Stimulated activated CD4-positive, alpha-beta T cell treated with anti-CD3 and anti-CD28 coated beads, Interleukin-1b, Interleukin-23, amount 100 ng/mL, for 4 hours (primary cell): ENCODE measurements around the gene TMEM222.
A peak's percentile ranks its signal among the peaks of the same experiment; 100 is the strongest.
"Not testable (repeated sequence)": the region's sequence is repeated elsewhere in the genome, so short reads cannot be mapped to it uniquely, and the experiment has no call there.

ENCODE experiments used
- DNase-seq, 2 donors: peaks; one replicate each; pipeline ENCODE4 v3.0.0-alpha.2; 2020; ENCODE audit warnings: low read depth in 2 of 2

TMEM222 gene

DNA sequence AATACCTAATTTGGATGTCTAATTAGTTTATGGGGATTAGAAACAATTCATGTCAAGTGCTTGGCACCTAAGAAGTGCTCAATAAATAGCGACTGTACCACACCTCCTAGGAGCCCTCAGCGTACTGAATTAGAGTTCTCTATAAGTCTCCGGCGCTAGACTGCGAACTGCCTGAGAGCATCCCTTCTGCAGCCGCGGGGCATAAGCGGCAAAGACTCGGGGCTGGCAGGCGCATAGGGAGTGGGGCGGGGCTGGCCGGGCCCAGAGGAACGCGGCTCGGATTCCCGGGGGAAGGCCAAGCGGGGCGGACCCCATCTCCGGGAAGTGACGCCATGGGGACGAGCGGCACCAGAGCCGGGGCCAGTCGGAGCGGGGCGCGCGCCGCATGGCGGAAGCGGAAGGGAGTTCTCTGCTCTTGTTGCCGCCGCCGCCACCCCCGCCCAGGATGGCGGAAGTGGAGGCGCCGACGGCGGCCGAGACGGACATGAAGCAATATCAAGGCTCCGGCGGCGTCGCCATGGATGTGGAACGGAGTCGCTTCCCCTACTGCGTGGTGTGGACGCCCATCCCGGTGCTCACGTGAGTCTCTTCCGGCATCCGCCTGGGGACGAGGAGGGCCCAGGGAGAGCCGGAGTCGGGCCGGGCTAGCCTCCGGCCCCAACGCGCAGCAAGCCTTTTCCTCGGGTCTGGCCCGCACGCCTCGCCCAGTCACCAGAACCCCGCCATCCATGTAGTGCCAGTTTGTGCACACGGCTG, at the start of gene TMEM222:
Gene TMEM222, plus strand, starts transcription at position 351 of the 756 bp plus-strand sequence. Its CDS starts 35 bp downstream, at position 386.
- DNase-seq, result peak; percentile 94 to 95

- DNase-seq, result no peak
Observed at GRCh38 chr1:27274204-27274603, 47.8 kb upstream of the TMEM222 start.

DNA sequence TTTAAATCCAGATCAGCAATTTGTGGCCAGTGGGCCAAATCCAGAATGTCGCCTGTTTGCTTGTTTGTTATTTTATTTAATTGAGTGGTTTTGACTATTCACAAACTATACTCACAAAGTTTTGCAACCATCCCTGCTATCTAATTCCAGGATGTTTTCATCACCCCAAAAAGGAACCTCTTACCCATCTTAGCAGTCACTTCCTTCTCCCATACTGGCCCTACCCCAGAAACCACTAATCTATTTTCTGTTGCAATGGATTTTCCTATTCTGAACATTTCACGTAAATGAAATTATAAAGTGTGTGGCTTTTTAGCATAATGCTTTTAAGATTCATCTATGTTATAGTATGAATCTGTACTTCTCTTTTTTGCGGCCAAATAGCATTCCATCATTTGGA, 46.3 kb upstream of the TMEM222 start:
- no peak for DNase-seq

GRCh38 chr1:27284425-27285273, 37.3 kb upstream of the TMEM222 start:
- peak; percentile 83 to 90 for DNase-seq

GRCh38 chr1:27285274-27285660, 36.7 kb upstream of the TMEM222 start:
- DNase-seq, result no peak

- not testable (repeated sequence) for DNase-seq
Observed at GRCh38 chr1:27285821-27286220, 36.1 kb upstream of the TMEM222 start.

- not testable (repeated sequence) for DNase-seq
Observed at GRCh38 chr1:27289125-27289524, 32.8 kb upstream of the TMEM222 start.

DNA sequence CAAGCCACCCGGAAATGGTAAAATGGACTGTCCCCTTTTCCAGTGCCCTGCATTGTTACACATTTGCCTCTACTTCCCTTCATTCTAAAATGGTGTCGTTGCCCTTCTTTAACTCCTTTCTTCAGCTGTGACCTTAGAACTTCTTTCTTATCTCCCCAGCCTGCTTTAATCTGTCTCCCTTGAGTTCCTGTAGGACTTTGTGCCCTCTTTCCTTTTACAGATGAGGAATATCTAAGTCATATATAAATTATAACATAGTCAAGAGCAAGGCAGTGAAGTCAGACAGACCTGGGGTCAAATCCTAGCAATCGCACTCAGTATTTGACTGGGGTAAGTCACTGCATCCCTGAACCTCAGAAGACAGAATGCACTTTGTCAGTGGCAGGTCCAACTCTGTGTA, 31.4 kb upstream of the TMEM222 start:
- DNase-seq, result no peak

- DNase-seq, result no peak
Observed at GRCh38 chr1:27292106-27292505, 29.9 kb upstream of the TMEM222 start.

GRCh38 chr1:27293915-27294314, 28.0 kb upstream of the TMEM222 start:
- no peak for DNase-seq

- DNase-seq, result peak; percentile 66 to 70
Observed at GRCh38 chr1:27296773-27297291, 25.1 kb upstream of the TMEM222 start.

DNA sequence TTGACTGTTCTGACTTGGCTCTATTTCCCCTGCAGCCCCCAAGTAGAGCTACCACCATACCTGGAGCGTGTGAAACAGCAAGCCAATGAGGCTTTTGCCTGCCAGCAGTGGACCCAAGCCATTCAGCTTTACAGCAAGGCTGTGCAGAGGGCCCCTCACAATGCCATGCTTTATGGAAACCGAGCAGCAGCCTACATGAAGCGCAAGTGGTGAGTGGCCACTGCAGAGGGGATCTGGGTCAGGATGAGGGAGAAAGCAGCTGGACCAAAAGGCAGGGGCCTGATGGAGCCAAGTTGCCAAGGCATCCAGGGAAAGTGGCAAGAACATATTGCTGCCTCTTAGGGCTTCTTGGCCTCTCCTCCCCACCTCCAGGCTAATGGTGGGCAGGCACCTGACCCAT, 24.1 kb upstream of the TMEM222 start:
- DNase-seq, result no peak

- DNase-seq, result no peak
Observed at GRCh38 chr1:27298632-27299384, 23.2 kb upstream of the TMEM222 start.

- no peak for DNase-seq
Observed at GRCh38 chr1:27299385-27300271, 22.3 kb upstream of the TMEM222 start.

GRCh38 chr1:27300341-27301051, 21.5 kb upstream of the TMEM222 start:
- peak; percentile 67 to 77 for DNase-seq

DNA sequence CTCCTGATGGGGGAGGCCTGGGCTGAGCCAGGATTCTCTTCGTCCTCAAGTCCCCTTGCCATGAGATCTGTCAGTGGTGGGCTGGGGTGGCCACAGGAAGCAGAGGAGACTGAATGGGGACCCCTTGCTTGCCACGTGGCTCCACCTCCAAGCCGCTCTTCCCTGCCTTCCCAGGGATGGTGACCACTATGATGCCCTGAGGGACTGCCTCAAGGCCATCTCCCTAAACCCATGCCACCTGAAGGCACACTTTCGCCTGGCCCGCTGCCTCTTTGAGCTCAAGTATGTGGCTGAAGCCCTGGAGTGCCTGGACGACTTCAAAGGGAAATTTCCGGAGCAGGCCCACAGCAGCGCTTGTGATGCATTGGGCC, 20.9 kb upstream of the TMEM222 start:
- DNase-seq, result no peak

- no peak for DNase-seq
Observed at GRCh38 chr1:27301582-27302199, 20.3 kb upstream of the TMEM222 start.

GRCh38 chr1:27302612-27303011, 19.4 kb upstream of the TMEM222 start:
- no peak for DNase-seq

DNA sequence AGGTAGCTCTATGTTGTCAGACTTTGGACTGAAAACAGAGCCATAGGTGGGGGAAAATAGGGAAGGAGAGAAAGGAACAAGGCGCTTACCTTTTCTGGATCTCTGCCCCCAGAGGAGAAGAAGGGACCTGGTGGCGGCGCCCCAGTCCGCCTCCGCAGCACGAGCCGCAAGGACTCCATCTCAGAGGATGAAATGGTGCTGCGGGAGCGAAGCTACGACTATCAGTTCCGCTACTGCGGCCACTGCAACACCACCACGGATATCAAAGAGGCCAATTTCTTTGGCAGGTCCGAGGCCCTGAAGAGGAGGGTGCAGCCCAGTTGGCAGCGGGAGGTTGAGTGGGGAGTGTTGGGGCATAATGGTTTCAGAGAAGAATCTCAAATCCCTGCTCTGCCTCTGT, 18.5 kb upstream of the TMEM222 start:
- no peak for DNase-seq

DNA sequence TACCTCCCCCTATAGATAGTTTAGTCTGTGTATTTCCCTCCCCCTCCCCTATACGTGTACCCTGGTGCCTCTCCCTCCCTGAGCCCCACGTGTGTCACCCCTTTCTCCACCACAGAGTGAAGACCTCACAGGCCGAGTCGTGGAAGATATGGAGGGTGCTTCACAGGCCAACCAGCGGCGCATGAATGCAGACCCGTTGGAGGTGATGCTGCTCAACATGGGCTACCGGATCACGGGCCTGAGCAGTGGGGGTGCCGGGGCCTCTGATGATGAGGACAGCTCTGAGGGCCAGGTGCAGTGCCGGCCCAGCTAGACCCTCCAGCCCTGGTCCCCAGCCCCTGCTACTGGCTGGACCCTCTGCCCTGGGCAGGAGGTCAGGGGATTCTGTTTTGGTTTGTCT, 15.9 kb upstream of the TMEM222 start:
- DNase-seq, result no peak
